Stimulated activated CD4-positive, alpha-beta T cell treated with anti-CD3 and anti-CD28 coated beads, Interleukin-12 subunit alpha, Interleukin-12 subunit beta, amount 100 ng/mL, for 4 hours (primary cell): Measurements from ENCODE around the gene NELFB.

Experiments
- DNase-seq: peaks from one replicate; pipeline ENCODE4 v3.0.0-alpha.2; 2020

NELFB gene

DNA sequence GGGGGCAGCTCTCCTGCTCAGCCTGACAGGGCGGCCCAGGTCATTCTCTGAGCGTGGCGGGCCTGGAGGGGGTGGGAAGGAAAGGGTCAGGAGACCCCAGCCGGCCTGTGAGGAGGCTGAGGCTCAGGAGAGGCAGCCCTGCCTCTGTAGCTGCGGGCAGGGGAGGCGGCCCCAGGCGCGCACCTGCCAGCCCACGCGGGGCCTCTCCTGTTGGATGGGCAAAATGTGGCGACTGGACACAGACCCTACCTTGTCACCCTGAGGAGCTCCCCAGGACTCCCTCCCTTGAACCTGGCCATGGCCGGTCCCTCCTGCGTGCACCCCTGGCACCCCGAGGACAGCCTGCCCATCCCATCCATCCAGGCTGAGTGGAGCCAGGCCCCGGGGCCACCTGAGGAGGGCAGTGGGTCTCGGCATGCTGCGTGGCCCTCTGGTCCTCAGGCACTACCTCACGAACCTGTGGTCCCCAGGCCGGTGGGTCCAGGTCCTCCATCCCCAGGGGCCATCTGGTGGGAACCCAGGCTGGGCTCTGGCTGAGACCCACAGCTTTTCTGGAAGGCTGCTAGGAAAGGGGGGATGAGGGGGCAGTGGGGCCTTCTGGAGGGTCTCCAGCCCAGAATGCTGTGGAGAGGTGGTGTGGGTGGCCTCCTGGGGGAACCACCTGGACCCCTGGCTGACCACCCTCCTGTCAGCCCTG is 62.0 kb downstream of the NELFB start:
- DNase-seq, result no peak

DNA sequence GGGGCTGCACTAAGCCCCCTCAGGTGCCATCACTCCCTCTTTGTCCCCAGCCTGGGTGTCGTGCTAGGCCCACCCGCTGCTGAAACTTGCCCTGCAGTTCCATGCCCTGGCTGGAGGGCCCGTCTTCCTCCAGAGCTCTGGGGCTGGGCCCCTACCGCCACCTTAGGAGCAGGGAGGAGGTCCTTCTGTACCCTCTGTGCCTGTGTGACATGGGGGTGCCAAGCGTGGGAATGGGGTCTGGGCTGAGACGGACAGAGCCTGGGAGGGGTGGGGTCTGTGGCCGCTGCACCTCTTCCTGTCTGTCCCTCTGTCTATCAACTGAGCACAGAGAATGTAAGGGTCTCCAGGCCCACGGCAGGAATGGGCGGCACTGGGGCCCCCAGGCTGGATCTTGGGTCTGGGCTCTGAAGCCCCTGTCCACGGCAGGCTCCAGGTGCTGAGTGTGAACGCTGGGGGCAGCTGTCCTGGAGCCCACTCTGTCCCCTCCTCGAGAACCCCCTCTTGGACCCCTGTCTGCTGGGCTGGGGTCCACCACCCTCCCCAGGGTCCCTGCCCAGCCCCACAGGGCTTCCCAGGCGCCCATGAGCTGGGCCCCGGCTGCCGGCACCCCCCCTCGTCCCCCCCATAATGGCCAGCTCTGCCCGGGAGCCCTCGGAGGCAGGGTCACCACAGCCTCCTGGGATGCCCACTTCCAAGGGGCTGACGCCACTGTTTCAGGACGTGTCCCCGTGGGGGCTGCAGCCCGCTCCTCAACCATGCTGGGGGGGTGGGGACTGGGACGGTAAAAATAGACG is 62.8 kb downstream of the NELFB start:
- DNase-seq, result no peak

DNA sequence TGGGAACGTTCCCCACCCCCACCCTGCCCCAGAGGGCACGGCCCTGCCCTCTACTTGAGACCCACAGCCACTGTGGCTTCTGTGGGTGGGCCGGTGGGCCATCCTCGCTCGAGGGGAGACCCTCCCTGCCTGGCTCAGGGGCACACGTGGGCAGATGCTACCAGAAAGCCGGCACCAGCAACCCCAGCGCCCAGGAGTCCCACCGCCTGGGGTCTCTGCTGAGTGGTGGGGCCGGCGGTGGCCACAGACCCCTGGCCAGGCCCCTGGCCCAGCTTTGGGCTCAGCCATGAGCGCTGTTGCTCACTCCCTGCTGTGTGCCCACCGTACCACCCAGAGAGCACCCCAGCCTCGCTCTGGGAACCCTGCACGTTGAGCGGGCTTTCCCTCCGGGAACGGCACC is 63.5 kb downstream of the NELFB start:
- no peak for DNase-seq

DNA sequence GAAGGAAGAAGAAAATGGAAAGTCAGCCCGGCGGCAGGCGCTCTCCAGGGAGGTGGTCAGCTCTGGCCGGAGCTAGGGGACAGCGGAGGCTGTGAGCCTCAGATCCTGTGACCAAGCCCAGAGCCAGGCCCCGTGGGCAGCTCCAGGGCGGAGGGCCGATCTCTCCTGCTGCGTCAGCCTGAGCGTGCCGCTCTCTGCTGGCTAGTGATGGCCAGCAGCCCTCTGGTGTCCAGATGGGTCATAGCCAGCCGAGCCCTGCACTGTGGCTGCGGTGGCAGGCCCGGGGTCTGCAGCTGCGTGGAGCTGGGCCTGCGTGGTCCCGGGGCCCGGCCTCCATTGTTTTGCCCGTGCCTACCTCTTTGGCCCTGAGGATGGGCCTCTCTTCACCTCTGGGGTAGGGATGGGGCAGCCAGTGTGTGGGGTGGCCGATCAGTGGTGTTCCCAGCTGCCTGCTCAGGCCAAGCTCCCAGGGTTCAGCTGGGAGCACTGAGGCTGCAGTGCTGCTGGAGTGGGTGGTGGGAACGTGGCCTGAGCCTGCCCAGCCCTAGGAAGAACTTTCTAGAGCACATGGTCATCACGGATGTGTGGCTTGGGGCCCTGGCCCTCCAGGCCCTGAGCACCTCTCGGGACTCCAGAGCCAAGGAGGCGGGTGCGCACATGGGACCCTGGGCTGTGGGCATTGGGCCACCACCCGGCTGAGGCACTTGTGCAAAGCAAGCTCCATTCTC is 64.0 kb downstream of the NELFB start:
- DNase-seq, result no peak

DNA sequence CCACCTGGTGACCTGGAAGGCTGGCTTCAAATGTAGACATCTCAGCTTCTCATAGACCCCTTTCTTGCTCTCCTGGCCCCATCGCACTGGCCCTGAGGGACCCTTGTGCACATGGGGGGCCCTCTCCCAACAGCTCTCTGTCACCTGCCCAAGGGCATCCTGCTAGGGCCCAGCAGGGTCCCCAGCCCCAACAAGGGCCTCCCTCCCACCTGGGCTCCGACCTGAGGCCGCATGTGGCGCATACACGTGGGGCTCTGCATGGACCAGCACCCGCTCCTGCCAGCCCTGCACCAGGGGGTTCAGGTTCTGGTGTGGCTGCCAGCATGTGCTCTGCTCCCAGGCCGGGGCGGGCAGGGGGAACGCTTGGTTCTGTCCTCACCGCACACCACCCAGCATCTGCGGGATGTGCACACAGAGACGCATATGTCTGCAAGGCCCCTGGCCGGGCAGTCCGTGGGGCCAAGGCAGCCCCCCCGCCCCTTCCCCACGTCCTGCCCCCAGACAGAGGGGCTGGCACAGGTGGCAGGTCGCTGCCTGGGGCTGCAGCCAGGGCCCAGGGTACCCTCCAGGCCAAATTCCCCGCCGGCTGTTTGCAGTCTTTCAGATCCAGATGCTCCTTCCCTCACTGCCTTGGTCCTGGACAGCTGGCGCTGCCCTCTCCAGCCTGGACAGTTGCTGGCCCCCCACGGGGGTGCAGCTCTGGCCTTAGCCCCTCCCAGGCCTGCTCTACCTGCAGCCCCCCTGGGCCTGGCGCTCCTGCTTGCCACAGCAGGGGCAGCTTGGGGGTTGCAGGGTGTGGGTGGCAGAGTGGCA is 64.8 kb downstream of the NELFB start:
- DNase-seq, result no peak

DNA sequence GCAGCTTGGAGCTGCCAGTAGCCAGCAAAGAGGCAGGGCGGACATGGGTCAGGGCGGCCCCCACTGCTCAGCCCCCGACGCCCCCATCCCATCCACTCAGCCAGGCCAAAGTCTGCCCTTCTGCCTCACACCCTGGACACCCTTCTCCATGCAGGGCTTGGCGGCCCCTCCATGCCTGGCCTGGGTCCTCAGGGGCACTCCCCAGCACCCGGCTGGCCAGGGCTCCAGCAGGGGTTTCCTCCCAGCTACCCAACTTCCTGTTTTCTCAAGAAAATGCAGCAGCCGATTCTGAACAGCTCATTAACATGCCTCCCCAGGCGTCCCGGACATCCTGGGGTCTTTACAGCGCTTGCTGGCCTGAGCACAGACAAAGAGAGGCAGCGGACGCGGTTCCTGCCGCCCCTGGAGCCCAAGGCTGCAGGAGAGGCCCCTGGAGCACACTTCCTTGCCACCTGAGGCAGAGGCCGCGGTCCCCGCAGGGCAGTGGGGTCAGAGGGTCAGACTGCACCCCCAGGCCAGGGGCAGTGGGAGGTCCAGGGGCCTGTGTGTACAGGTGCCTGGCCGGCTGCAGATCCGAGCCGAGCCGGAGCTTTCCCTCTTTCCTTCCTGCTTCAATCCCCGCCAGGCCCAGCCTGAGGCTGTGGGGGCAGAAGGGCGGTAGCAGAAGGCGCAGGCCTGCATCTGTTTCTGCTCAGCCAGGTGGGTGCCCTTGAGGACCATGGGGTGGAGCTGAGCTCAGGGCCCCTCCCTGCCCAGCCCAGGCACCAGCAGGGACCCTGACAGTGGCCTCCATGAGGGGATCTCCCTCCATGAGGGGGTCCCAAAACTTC is 65.6 kb downstream of the NELFB start:
- DNase-seq, result no peak

DNA sequence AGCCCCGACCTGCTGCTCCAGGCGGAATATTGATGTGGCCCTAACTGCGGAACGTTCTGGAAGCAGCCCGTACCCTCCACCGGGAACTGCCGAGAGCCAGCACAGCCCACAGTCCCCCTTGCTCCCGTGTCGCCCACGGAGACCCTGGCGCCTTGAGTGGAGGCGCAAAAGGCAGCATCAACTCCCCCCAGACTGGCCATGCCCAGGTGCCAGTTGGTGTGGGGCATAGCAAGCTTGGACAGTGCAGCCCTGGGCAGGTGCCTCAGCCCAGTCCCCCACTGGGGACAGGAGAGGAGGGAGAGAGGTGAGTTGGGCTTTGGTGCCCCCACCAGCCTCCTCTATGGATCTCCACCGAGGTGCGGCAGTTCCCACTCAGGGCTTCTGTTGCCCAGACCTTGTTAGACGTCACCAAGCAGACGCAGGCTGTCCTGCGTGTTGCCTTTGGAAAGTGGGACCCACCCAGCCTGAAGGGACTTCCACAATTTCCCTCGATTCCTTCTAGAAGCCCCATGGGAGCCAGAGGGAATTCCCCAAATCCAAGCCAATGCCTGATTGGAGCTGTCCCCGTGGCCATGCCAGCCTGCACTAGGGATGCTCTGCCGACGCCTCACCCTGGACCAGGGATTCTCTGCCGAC is 66.7 kb downstream of the NELFB start:
- DNase-seq, result no peak
